Esophagus squamous epithelium (tissue), 5 donors: ENCODE results near the gene SLX9. TPM values are rescaled to one million over a fixed set of nuclear protein-coding genes. Genes with fewer than 3 reads are reported as not detected.

Source experiments
- DNase-seq: peaks from one replicate; lab custom pipeline; 2025; lab: John Stamatoyannopoulos, UW
- H3K27ac ChIP-seq, 4 donors: fragments of 200-600 bp; sonication (generic); one replicate each; pipeline ENCODE4 v1.5.1; 2016 to 2019; ENCODE audit warnings: mild to moderate bottlenecking in 1 of 4
- H3K27me3 ChIP-seq, 4 donors: fragments of 200-600 bp; sonication (generic); 1 replicate in 3 of 4; 2 replicates in 1 of 4; pipeline versions ENCODE4 v1.5.1 to v1.6.0; 2017 to 2021; ENCODE audit warnings: antibody characterized with exemption in 1 of 4
- H3K36me3 ChIP-seq, 3 donors: fragments of 200-600 bp; sonication (generic); one replicate each; pipeline ENCODE4 v1.5.1; 2016 to 2019
- H3K4me1 ChIP-seq, 3 donors: fragments of 200-600 bp; sonication (generic); one replicate each; pipeline ENCODE4 v1.5.1; 2017 to 2019
- H3K4me3 ChIP-seq, 4 donors: fragments of 200-600 bp; sonication (generic); 1 replicate in 3 of 4; 2 replicates in 1 of 4; pipeline ENCODE4 v1.5.1; 2016 to 2019; ENCODE audit warnings: mild to moderate bottlenecking in 2 of 4, moderate library complexity in 1 of 4
- H3K9me3 ChIP-seq, 3 donors: fragments of 200-600 bp; sonication (generic); one replicate each; pipeline ENCODE4 v1.5.1; 2016 to 2019
- CTCF ChIP-seq, 6 experiments: fragments of 450-650 bp in 4 of 6; fragments of 200-600 bp in 2 of 6; sonication (generic) in 2 of 6; IDR thresholded peaks; one replicate each; pipeline ENCODE4 v1.5.1; 2016 to 2019; ENCODE audit warnings: antibody characterized with exemption in 6 of 6, mild to moderate bottlenecking in 4 of 6, moderate library complexity in 4 of 6
- POLR2A ChIP-seq, 4 donors: fragments of 450-650 bp; IDR thresholded peaks; one replicate each; pipeline ENCODE4 v1.6.1; 2017; ENCODE audit warnings: antibody characterized with exemption in 4 of 4, mild to moderate bottlenecking in 4 of 4, moderate library complexity in 3 of 4
- WGBS, 2 donors: methylation state at CpG; one replicate each; pipeline ENCODE4 v1.1.5; 2018; 5-methylcytosine and 5-hydroxymethylcytosine counted together
- intact Hi-C: fragments of 100-400 bp; cut with DNase I; formaldehyde crosslinking; loops from one replicate; pipeline ENCODE4 v1.15.0; 2022
- total RNA-seq, 4 donors: library from RNA; depleted of rRNA; stranded (reverse); fragments of >200 nt; gene quantifications; one replicate each; pipeline ENCODE4 v1.1.0, GENCODE V29; 2016
- donor health status: DM: yes; HTN: yes; CAD: no.

Gene SLX9
- total RNA-seq, 4 donors from 2014 or later = 10.2 to 16.1 (median 11.1) TPM

GRCh38 chr21:44907966-44908895 lies 31.6 kb upstream of the SLX9 start:
- Histone ChIP-seq H3K9me3 (no peaks in the 10 kb centered on the region), H3K27ac (peak overlapping the region in 3 of 4 donors; percentile 1 to 63 (median 47)), H3K4me1 (peaks cover 24 to 50% (median 36%) of the 10 kb centered on the region in 3 donors), H3K4me3 (peak overlapping the region in 1 of 4 donors; percentile 46), H3K27me3 (peaks cover 0 to 32% (median 0%) of the 10 kb centered on the region in 4 donors), H3K36me3 (no peaks in the 10 kb centered on the region)
- TF ChIP-seq POLR2A (IDR thresholded peaks at IDR 0.05) (no peak), CTCF (IDR thresholded peaks at IDR 0.05) (no peak)
- no peak for DNase-seq
- 43 to 56% methylated on average over 22 to 24 of the region's 25 CpGs for WGBS, 2 donors
- intact Hi-C loops = no loop called here

GRCh38 chr21:44908908-44909307 lies 30.9 kb upstream of the SLX9 start:
- 84 to 92% methylated on average over 12 to 20 of the region's 21 CpGs for WGBS, 2 donors
- Histone ChIP-seq H3K9me3 (no peaks in the 10 kb centered on the region), H3K4me3 (no peak overlapping the region), H3K27me3 (peaks cover 0 to 32% (median 0%) of the 10 kb centered on the region in 4 donors), H3K4me1 (peaks cover 26 to 56% (median 39%) of the 10 kb centered on the region in 3 donors), H3K36me3 (no peaks in the 10 kb centered on the region), H3K27ac (peak overlapping the region in 2 of 4 donors; percentile 27 to 63)
- DNase-seq = no peak
- intact Hi-C loops = no loop called here
- no peak for TF ChIP-seq CTCF (IDR thresholded peaks at IDR 0.05)
- TF ChIP-seq POLR2A (IDR thresholded peaks at IDR 0.05) = no peak

GRCh38 chr21:44909719-44910118 lies 30.1 kb upstream of the SLX9 start:
- intact Hi-C loops = no loop called here
- Histone ChIP-seq H3K4me3 (no peak overlapping the region), H3K27me3 (peaks cover 0 to 32% (median 0%) of the 10 kb centered on the region in 4 donors), H3K4me1 (peaks cover 26 to 64% (median 39%) of the 10 kb centered on the region in 3 donors), H3K9me3 (no peaks in the 10 kb centered on the region), H3K27ac (no peak overlapping the region), H3K36me3 (no peaks in the 10 kb centered on the region)
- 92 to 94% methylated on average over 8 to 9 of the region's 9 CpGs for WGBS, 2 donors
- no peak for TF ChIP-seq CTCF (IDR thresholded peaks at IDR 0.05)
- no peak for TF ChIP-seq POLR2A (IDR thresholded peaks at IDR 0.05)
- no peak for DNase-seq

GRCh38 chr21:44910229-44911067 lies 29.4 kb upstream of the SLX9 start:
- no peak for TF ChIP-seq CTCF (IDR thresholded peaks at IDR 0.05)
- no peak for TF ChIP-seq POLR2A (IDR thresholded peaks at IDR 0.05)
- Histone ChIP-seq H3K27ac (peak overlapping the region in 1 of 4 donors; percentile 72), H3K27me3 (peaks cover 0 to 30% (median 0%) of the 10 kb centered on the region in 4 donors), H3K4me3 (no peak overlapping the region), H3K36me3 (no peaks in the 10 kb centered on the region), H3K9me3 (no peaks in the 10 kb centered on the region), H3K4me1 (peaks cover 30 to 71% (median 39%) of the 10 kb centered on the region in 3 donors)
- 66% methylated on average over 5 of the region's 27 CpGs; no CpG with 5 or more reads in 1 of the 2 donors for WGBS, 2 donors
- DNase-seq = no peak
- intact Hi-C loops = no loop called here
